HepG2 (cell line): ENCODE results near the gene CCDC91.

Experiments used
- CEBPB ChIP-seq: IDR thresholded peaks from 2 replicates; pipeline ENCODE4 v1.6.1; 2011; ENCODE audit warnings: low read depth, low read length, improper control_type of control experiment, borderline replicate concordance
- ELF4 ChIP-seq: sonication (generic); formaldehyde crosslinking; IDR thresholded peaks from 2 replicates; pipeline ENCODE4 v1.5.0; 2020; ENCODE audit warnings: missing genetic modification reagents, mild to moderate bottlenecking, moderate library complexity, borderline replicate concordance
- FOXK1 ChIP-seq: sonication (generic); formaldehyde crosslinking; IDR thresholded peaks from 2 replicates; pipeline ENCODE4 v1.4.0; 2020; ENCODE audit warnings: low read depth, missing genetic modification reagents, borderline replicate concordance
- MAF1 ChIP-seq: sonication (generic); formaldehyde crosslinking; IDR thresholded peaks from 2 replicates; pipeline ENCODE4 v1.5.0; 2020; ENCODE audit warnings: missing genetic modification reagents, borderline replicate concordance
- PAX8 ChIP-seq: sonication (generic); formaldehyde crosslinking; IDR thresholded peaks from 2 replicates; pipeline ENCODE4 v1.8.0; 2022; ENCODE audit warnings: mild to moderate bottlenecking, missing genetic modification reagents, borderline replicate concordance
- PHF21A ChIP-seq: sonication (generic); formaldehyde crosslinking; IDR thresholded peaks from 2 replicates; pipeline ENCODE4 v1.5.0; 2020; ENCODE audit warnings: mild to moderate bottlenecking, missing genetic modification reagents
- SP4 ChIP-seq: sonication (generic); formaldehyde crosslinking; IDR thresholded peaks from 2 replicates; pipeline ENCODE4 v1.8.1; 2023; ENCODE audit warnings: mild to moderate bottlenecking, missing genetic modification reagents
- SRSF4 ChIP-seq: fragments of 200-400 bp; formaldehyde crosslinking; IDR thresholded peaks from one replicate; pipeline ENCODE4 v1.6.1; 2018; ENCODE audit warnings: mild to moderate bottlenecking, low read depth, low read length, moderate library complexity; ENCODE audit not compliant: poor library complexity, severe bottlenecking
- ZNF101 ChIP-seq: sonication (generic); formaldehyde crosslinking; IDR thresholded peaks from 2 replicates; pipeline ENCODE4 v1.4.0; 2020; ENCODE audit warnings: mild to moderate bottlenecking, low read depth, missing genetic modification reagents, borderline replicate concordance
- TF ChIP-seq, protein P1 (sequence below): sonication (generic); formaldehyde crosslinking; IDR thresholded peaks from 2 replicates; pipeline ENCODE4 v1.4.0; 2020; ENCODE audit warnings: missing genetic modification reagents
- TF ChIP-seq, protein P2 (sequence below): sonication (generic); formaldehyde crosslinking; IDR thresholded peaks from 2 replicates; pipeline ENCODE4 v1.5.0; 2020; ENCODE audit warnings: missing genetic modification reagents, mild to moderate bottlenecking, borderline replicate concordance
- TF ChIP-seq, protein P3 (sequence below): sonication (generic); formaldehyde crosslinking; IDR thresholded peaks from 2 replicates; pipeline ENCODE4 v1.5.0; 2020; ENCODE audit warnings: mild to moderate bottlenecking, missing genetic modification reagents, moderate library complexity
- TF ChIP-seq, protein P4 (sequence below): IDR thresholded peaks from 2 replicates; pipeline ENCODE4 v1.6.1; 2016
- TF ChIP-seq, protein P5 (sequence below): sonication (generic); formaldehyde crosslinking; IDR thresholded peaks from 2 replicates; pipeline ENCODE4 v1.8.1; 2023; ENCODE audit warnings: mild to moderate bottlenecking, moderate library complexity, missing genetic modification reagents

DNA sequence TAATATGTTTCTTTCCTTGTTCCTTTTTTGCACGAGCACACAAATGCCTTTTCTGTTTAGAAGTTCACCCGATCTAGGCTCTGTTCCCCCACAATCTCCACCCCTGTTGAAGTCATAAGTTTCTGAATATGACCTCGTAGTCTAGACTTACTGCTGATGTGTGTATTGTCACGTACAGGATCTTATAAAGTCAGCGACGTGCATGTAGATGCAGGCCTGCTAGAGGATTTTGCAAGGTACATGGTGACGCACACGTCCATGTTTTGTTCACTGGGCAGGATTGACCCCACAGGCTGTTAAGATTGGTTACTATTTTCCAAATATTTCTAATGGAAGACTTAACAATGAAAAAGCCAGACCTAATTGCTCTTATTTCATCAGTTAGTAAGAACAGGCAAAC, 46.2 kb upstream of the CCDC91 start:
- TF ChIP-seq FOXK1 (CRISPR knock-in tag) (no peak), CEBPB (no peak), ELF4 (no peak), PAX8 (CRISPR knock-in tag) (no peak), PHF21A (CRISPR knock-in tag) (no peak), SP4 (CRISPR knock-in tag) (no peak), ZNF101 (CRISPR knock-in tag) (no peak), MAF1 (no peak), SRSF4 (no peak)
- TF ChIP-seq, protein P1, sequence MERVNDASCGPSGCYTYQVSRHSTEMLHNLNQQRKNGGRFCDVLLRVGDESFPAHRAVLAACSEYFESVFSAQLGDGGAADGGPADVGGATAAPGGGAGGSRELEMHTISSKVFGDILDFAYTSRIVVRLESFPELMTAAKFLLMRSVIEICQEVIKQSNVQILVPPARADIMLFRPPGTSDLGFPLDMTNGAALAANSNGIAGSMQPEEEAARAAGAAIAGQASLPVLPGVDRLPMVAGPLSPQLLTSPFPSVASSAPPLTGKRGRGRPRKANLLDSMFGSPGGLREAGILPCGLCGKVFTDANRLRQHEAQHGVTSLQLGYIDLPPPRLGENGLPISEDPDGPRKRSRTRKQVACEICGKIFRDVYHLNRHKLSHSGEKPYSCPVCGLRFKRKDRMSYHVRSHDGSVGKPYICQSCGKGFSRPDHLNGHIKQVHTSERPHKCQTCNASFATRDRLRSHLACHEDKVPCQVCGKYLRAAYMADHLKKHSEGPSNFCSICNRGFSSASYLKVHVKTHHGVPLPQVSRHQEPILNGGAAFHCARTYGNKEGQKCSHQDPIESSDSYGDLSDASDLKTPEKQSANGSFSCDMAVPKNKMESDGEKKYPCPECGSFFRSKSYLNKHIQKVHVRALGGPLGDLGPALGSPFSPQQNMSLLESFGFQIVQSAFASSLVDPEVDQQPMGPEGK (CRISPR knock-in tag) = no peak
- TF ChIP-seq, protein P2, sequence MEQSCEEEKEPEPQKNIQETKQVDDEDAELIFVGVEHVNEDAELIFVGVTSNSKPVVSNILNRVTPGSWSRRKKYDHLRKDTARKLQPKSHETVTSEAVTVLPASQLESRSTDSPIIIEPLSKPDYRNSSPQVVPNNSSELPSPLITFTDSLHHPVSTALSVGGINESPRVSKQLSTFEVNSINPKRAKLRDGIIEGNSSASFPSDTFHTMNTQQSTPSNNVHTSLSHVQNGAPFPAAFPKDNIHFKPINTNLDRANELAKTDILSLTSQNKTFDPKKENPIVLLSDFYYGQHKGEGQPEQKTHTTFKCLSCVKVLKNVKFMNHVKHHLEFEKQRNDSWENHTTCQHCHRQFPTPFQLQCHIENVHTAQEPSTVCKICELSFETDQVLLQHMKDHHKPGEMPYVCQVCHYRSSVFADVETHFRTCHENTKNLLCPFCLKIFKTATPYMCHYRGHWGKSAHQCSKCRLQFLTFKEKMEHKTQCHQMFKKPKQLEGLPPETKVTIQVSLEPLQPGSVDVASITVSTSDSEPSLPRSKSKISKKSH (CRISPR knock-in tag) = no peak
- TF ChIP-seq, protein P3, sequence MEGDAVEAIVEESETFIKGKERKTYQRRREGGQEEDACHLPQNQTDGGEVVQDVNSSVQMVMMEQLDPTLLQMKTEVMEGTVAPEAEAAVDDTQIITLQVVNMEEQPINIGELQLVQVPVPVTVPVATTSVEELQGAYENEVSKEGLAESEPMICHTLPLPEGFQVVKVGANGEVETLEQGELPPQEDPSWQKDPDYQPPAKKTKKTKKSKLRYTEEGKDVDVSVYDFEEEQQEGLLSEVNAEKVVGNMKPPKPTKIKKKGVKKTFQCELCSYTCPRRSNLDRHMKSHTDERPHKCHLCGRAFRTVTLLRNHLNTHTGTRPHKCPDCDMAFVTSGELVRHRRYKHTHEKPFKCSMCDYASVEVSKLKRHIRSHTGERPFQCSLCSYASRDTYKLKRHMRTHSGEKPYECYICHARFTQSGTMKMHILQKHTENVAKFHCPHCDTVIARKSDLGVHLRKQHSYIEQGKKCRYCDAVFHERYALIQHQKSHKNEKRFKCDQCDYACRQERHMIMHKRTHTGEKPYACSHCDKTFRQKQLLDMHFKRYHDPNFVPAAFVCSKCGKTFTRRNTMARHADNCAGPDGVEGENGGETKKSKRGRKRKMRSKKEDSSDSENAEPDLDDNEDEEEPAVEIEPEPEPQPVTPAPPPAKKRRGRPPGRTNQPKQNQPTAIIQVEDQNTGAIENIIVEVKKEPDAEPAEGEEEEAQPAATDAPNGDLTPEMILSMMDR (CRISPR knock-in tag) = no peak
- TF ChIP-seq, protein P4, sequence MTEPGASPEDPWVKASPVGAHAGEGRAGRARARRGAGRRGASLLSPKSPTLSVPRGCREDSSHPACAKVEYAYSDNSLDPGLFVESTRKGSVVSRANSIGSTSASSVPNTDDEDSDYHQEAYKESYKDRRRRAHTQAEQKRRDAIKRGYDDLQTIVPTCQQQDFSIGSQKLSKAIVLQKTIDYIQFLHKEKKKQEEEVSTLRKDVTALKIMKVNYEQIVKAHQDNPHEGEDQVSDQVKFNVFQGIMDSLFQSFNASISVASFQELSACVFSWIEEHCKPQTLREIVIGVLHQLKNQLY (CRISPR knock-in tag) = no peak
- TF ChIP-seq, protein P5, sequence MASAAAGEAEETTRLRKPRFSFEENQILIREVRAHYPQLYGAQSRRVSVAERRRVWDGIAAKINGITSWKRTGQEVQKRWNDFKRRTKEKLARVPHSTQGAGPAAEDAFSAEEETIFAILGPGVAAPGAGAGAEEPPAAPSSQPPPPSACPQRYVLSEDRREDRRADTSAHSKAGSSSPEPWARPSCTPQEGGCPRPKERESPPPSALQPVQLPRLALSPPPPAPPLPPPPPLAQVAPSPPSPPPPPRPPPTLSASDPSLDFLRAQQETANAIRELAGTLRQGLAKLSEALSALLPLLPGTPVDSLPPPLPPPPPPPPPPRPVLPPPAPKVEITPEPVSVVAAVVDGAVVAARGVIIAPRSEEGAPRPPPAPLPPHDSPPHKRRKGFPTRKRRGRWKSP (CRISPR knock-in tag) = no peak
